Testis (tissue), 3 donors: ENCODE results near the gene ADK. TPM values are rescaled to one million over a fixed set of nuclear protein-coding genes. Genes with fewer than 3 reads are reported as not detected.

Source experiments
- DNase-seq: peaks from one replicate; pipeline ENCODE4 v3.0.0-alpha.2; 2019
- H3K27ac ChIP-seq, 2 donors: fragments of 200-600 bp; sonication (generic); one replicate each; pipeline ENCODE4 v1.5.1; 2019
- H3K27me3 ChIP-seq: fragments of 200-600 bp; sonication (generic); one replicate; pipeline ENCODE4 v1.5.1; 2019
- H3K36me3 ChIP-seq: fragments of 200-600 bp; sonication (generic); one replicate; pipeline ENCODE4 v1.5.1; 2017; ENCODE audit warnings: low read depth; ENCODE audit errors: missing control alignments
- H3K4me1 ChIP-seq: fragments of 200-600 bp; sonication (generic); one replicate; pipeline ENCODE4 v1.5.1; 2019
- H3K4me3 ChIP-seq, 2 donors: fragments of 200-600 bp; sonication (generic); one replicate each; pipeline ENCODE4 v1.5.1; 2017 to 2019
- H3K9me3 ChIP-seq: fragments of 200-600 bp; sonication (generic); one replicate; pipeline ENCODE4 v1.5.1; 2017
- POLR2A ChIP-seq: fragments of 450-650 bp; IDR thresholded peaks from one replicate; pipeline ENCODE4 v1.6.1; 2017; ENCODE audit warnings: antibody characterized with exemption, mild to moderate bottlenecking, moderate library complexity
- WGBS, 2 donors: methylation state at CpG; one replicate each; pipeline ENCODE4 v1.1.5; 2018; 5-methylcytosine and 5-hydroxymethylcytosine counted together
- intact Hi-C: fragments of 100-400 bp; cut with DNase I; formaldehyde crosslinking; loops from one replicate; pipeline ENCODE4 v1.15.1; 2023; ENCODE audit warnings: low total_unique reads
- polyA plus RNA-seq: library from polyadenylated mRNA; stranded (reverse); fragments of 350-450 nt; fragmentation: Illumina TruSeq; extraction: RNeasy Lipid Tissue Mini Kit (QIAGEN cat#74804); gene quantifications from one replicate; pipeline ENCODE4 v1.2.3, GENCODE V29; 2014; ENCODE audit warnings: low read depth, low replicate concordance; ENCODE audit not compliant: insufficient read depth
- total RNA-seq, 2 donors: library from RNA; depleted of rRNA; stranded (reverse); fragments of >200 nt; gene quantifications; one replicate each; pipeline ENCODE4 v1.2.3, GENCODE V29; 2016
- TF ChIP-seq, protein P1 (sequence below), 3 experiments: fragments of 450-650 bp in 2 of 3; fragments of 200-600 bp in 1 of 3; sonication (generic) in 1 of 3; IDR thresholded peaks; one replicate each; pipeline ENCODE4 v1.5.1; 2016 to 2019; ENCODE audit warnings: antibody characterized with exemption in 3 of 3, mild to moderate bottlenecking in 2 of 3, moderate library complexity in 1 of 3

Gene ADK
- total and polyA plus RNA-seq, 3 donors from 2014 or later = 23.3 to 61.8 (median 55.3) TPM

DNA sequence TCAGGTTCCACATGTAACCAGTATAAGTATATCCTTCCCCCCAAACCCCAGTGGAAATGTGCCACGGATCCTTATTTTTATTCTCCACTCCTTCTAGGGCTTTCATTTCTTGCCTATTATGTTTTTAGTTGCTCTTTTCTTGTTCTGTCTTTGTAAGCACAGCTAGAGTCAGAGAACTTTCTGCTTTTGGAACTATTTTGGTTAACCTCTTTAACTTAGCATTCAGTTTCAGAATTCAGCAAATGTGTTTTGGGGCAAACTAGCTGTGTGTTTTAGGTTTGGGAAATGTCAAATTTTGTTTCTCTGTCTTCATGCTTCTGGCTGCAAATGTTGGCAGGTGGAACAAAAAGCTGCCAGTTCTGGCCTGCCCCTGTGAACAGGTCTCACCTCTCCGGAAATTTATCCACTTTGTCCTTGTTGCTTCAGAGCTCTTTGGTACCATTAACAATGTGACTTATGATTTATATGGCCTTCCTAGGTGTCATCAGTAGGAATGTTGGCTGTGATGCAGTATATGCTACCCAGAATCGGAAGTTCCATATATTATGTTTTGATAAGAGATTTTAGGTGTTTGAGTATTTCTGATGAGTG lies 156.1 kb downstream of the ADK start:
- no peaks in the 10 kb centered on the region for H3K4me1 ChIP-seq
- no peaks in the 10 kb centered on the region for H3K9me3 ChIP-seq
- H3K27me3 ChIP-seq = no peaks in the 10 kb centered on the region
- no peak for TF ChIP-seq POLR2A
- TF ChIP-seq, protein P1, sequence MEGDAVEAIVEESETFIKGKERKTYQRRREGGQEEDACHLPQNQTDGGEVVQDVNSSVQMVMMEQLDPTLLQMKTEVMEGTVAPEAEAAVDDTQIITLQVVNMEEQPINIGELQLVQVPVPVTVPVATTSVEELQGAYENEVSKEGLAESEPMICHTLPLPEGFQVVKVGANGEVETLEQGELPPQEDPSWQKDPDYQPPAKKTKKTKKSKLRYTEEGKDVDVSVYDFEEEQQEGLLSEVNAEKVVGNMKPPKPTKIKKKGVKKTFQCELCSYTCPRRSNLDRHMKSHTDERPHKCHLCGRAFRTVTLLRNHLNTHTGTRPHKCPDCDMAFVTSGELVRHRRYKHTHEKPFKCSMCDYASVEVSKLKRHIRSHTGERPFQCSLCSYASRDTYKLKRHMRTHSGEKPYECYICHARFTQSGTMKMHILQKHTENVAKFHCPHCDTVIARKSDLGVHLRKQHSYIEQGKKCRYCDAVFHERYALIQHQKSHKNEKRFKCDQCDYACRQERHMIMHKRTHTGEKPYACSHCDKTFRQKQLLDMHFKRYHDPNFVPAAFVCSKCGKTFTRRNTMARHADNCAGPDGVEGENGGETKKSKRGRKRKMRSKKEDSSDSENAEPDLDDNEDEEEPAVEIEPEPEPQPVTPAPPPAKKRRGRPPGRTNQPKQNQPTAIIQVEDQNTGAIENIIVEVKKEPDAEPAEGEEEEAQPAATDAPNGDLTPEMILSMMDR (IDR thresholded peaks at IDR 0.05) = no peak
- DNase-seq = no peak
- H3K4me3 ChIP-seq = no peak overlapping the region
- no peaks in the 10 kb centered on the region for H3K36me3 ChIP-seq
- no peak overlapping the region for H3K27ac ChIP-seq
- intact Hi-C loops = no loop called here
- WGBS, 2 donors = 61 to 66% methylated on average over 3 of the region's 3 CpGs

DNA sequence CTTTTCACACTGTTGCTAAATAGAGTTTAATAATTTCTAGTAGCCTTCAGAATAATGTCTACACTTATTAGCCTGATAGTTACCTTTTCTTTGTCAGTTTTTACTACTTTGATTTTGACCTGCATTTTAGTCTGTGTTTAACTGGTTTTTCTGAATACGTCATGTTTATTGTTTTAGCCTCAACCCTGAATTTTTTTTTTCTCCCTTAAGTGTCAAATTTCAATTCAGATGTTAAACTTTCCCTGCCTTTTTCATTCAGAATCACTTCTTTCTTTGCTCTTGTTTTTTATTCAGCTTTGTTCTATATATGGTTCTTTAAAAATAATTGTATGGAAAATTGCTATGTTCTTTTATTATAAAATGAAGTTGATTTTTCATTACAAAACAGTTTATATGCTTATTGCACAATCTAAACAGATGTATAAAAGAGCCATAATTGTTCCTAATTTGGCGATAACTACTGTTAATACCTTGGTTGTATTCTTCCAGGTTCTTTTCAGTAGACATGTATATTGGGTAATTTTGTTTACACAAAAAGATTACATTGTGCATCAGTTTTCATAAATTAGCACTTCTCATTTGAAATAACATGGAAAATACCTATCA lies 159.7 kb downstream of the ADK start:
- intact Hi-C loops = no loop called here

DNA sequence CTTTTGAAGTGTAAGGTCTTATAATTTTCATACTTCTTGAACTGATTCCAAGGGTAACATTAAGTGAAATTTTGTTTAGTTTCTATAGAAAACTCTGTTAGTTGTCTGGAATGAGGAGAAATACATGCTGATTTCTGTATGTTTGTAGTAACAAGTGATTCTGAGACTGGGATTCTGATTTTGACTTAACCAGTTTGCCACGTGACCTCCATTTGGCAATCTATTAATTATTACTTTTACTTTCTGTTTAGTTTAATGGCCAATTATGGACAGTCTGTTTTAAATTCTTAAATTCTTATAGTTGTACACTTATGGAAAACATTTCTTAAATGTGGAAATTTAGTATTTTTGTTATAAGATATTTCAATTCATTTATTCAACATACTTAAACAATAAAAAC lies 163.1 kb downstream of the ADK start:
- no peak for DNase-seq
- TF ChIP-seq, protein P1 (IDR thresholded peaks at IDR 0.05) = no peak
- no peak for TF ChIP-seq POLR2A
- Histone ChIP-seq H3K27me3 (no peaks in the 10 kb centered on the region), H3K4me1 (no peaks in the 10 kb centered on the region), H3K27ac (no peak overlapping the region), H3K36me3 (no peaks in the 10 kb centered on the region), H3K9me3 (no peaks in the 10 kb centered on the region), H3K4me3 (no peak overlapping the region)
- 40% methylated on average over 1 of the region's 1 CpG for WGBS, 2 donors
- intact Hi-C loops = no loop called here

More for the DNA sequence above, 159.7 kb downstream of the ADK start:
- Histone ChIP-seq H3K9me3 (no peaks in the 10 kb centered on the region), H3K4me1 (no peaks in the 10 kb centered on the region), H3K27me3 (no peaks in the 10 kb centered on the region), H3K4me3 (no peak overlapping the region), H3K27ac (no peak overlapping the region), H3K36me3 (no peaks in the 10 kb centered on the region)
- 95 to 97% methylated on average over 2 of the region's 2 CpGs for WGBS, 2 donors
- no peak for DNase-seq
- TF ChIP-seq, protein P1 (IDR thresholded peaks at IDR 0.05) = no peak
- TF ChIP-seq POLR2A = no peak

DNA sequence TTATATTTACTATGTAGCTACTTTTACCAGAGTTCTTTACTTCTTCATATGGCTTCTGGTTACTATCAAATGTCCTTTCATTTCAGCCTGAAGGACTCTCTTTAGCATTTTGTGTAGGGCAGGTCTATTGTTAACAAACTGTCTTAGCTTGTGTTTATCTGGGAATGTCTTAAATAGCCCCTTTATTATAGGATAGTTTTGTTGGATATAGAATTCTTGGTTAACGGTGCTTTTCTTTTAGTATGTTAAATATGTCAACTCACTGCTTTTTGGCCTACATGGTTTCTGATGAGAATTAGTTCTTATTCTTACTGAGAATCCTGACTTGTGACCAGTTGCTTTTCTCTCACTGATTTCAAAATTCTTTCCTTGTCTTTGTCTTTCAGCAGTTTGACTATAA lies 169.0 kb downstream of the ADK start:
- Histone ChIP-seq H3K27ac (no peak overlapping the region), H3K4me1 (no peaks in the 10 kb centered on the region), H3K27me3 (no peaks in the 10 kb centered on the region), H3K9me3 (no peaks in the 10 kb centered on the region), H3K4me3 (no peak overlapping the region), H3K36me3 (no peaks in the 10 kb centered on the region)
- intact Hi-C loops = no loop called here
- 95 to 100% methylated on average over 1 of the region's 1 CpG for whole genome bisulfite sequencing, 2 donors
- TF ChIP-seq, protein P1 (IDR thresholded peaks at IDR 0.05) = no peak
- no peak for TF ChIP-seq POLR2A
- no peak for DNase-seq

DNA sequence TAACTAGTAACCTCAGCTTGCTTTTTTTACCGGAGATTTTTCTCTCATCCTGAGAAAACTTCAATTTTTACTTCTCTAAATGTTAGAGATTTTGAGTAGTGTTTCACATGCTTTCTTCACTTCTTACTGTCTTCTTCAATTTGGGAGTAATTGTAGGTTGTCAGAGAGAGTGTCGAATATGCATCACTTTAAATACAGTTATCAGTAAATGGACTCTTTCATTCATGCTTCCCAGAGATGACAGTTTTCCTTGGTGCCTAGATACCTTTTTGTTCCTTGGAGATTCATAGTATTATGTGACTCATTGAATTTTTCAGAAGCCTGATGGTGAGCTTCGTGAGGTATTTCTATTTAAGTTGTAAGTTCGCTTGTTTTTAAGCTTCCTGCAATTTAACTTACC lies 169.7 kb downstream of the ADK start:
- Histone ChIP-seq H3K4me3 (no peak overlapping the region), H3K9me3 (no peaks in the 10 kb centered on the region)
- WGBS, 2 donors = 99% methylated on average over 4 of the region's 4 CpGs

More for the DNA sequence above, 169.7 kb downstream of the ADK start:
- DNase-seq = no peak
- intact Hi-C loops = no loop called here
- no peaks in the 10 kb centered on the region for H3K4me1 ChIP-seq
- no peak for TF ChIP-seq POLR2A
- TF ChIP-seq, protein P1 (IDR thresholded peaks at IDR 0.05) = no peak
- H3K27ac ChIP-seq = no peak overlapping the region
- no peaks in the 10 kb centered on the region for H3K36me3 ChIP-seq
- no peaks in the 10 kb centered on the region for H3K27me3 ChIP-seq
